Epithelial cell of proximal tubule (primary cell): ENCODE results near the gene SCYGR1. TPM values are rescaled to one million over a fixed set of nuclear protein-coding genes. Genes with fewer than 3 reads are reported as not detected.

Experiments used
- DNase-seq: peaks from one replicate; pipeline ENCODE4 v3.0.0-alpha.2; 2011; ENCODE audit warnings: low read depth
- H3K4me3 ChIP-seq: 2 replicates; pipeline ENCODE4 v1.5.1; 2011; ENCODE audit warnings: low read depth, mild to moderate bottlenecking, low read length
- total RNA-seq: library from RNA; depleted of rRNA; stranded (reverse); fragments of >200 nt; gene quantifications from 2 replicates; pipeline ENCODE4 v1.2.3, GENCODE V29; 2015
- TF ChIP-seq, protein P1 (sequence below): conservative IDR thresholded peaks from 2 replicates; pipeline ENCODE4 v1.5.1; 2012; ENCODE audit warnings: low read depth, mild to moderate bottlenecking, low read length

SCYGR1 gene
- total RNA-seq, 1 donor from 2014 or later: not detected

DNA sequence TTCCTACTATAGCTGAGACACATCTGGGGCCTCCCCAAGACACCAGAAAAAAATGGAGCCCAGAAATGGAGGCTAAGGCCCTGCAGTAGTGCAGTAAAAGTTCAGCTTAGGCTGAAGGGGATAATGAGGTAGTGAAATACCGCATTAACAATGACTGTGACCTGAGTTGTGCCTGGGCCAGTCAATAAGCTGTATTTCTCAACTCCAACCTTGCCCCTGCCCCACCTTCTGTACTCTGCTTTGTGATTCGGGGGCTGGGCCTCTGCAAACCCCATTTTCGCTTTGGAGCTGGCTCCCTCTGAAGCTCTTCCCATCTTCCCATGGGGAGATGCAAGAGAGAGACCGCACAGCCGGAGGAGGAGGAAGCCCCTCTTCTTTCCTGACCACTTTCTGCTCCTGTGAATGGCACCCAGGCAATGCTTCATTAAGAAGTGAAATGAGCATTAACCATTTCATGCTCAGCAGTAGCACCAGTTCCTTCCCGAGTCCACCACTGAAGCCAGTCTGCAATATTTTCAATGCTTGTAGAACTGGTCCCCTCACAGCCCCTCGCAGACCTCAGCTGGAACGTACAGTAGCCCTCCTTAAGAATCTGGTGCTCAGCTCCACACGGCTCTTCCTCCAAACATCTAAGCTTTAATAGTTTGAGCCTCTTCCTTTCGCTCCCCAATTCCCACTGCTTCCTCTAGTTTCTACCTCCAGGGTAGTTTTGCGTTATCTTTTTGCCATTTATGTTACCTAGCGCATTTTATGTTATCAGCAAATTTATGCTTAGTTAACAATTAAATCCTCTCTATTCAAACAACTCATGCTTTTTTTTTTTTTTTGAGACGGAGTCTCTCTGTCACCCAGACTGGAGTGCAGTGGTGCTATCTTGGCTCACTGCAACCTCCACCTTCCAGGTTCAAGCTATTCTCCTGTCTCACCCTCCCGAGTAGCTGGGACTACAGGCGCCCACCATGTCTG is 32.6 kb upstream of the SCYGR1 start:
- DNase-seq: no peak
- H3K4me3 ChIP-seq: no peak overlapping the region
- TF ChIP-seq, protein P1, sequence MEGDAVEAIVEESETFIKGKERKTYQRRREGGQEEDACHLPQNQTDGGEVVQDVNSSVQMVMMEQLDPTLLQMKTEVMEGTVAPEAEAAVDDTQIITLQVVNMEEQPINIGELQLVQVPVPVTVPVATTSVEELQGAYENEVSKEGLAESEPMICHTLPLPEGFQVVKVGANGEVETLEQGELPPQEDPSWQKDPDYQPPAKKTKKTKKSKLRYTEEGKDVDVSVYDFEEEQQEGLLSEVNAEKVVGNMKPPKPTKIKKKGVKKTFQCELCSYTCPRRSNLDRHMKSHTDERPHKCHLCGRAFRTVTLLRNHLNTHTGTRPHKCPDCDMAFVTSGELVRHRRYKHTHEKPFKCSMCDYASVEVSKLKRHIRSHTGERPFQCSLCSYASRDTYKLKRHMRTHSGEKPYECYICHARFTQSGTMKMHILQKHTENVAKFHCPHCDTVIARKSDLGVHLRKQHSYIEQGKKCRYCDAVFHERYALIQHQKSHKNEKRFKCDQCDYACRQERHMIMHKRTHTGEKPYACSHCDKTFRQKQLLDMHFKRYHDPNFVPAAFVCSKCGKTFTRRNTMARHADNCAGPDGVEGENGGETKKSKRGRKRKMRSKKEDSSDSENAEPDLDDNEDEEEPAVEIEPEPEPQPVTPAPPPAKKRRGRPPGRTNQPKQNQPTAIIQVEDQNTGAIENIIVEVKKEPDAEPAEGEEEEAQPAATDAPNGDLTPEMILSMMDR: no peak

DNA sequence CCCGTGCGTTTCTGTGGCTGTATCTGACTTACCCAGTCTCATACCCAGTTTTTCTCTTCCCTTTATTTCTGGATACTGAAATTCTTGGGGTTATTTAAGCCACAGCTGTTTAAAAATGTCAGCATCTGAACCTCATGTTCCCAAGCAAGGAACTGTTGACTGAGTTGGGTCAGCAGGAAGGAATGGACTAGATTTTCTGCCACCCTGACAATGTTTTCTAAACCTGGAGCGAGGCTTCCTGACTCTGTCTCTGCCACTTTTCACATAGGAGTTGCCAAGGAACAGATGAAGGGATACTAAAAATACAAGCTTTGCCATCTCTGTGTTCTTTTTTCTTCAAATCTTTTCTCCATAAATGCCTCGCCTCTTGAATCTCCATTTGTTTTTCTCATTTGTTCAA is 29.0 kb upstream of the SCYGR1 start:
- TF ChIP-seq, protein P1: no peak
- no peak for DNase-seq
- no peak overlapping the region for H3K4me3 ChIP-seq

DNA sequence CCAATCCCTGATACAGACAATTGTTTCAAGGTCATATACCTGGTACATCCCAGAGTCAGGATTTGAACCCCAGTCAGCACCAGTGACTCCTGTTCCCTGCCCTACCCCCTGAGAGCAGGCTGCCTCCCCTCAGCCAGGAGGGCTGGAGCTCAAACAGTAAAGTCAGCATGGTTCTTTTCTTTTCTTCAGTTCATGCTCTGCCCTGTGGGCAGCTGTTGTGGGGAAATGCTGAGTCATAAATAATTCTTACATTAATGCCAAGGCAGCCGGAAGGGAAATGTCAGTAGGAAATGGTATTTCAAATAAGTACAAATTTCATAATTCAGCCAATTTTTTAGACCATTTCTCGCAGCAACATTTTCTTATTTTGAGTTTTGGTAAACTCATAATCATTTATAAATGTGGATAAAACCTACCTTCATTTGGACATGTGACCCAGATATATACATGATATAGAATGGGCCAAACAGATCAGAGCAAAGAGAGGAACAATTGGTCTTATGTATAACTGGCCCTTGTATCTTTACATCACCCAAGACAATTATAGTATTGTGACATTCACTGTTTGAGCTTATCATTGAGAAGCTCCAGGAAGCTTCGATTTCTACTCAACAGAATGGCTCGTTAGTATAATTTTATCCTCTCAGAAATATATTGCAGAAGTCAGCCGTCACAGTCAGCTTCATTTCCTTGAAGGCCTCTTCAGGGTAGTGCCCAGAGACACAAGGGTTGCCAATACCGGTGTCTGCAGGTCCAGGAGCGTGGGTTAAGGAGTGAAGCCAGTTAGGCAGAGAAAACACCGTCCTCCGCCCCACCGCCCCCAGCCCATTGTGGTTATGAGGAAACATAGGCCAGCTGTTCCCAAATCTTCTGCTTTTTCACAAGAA is 28.0 kb upstream of the SCYGR1 start:
- TF ChIP-seq, protein P1: no peak
- DNase-seq: no peak
- no peak overlapping the region for H3K4me3 ChIP-seq

DNA sequence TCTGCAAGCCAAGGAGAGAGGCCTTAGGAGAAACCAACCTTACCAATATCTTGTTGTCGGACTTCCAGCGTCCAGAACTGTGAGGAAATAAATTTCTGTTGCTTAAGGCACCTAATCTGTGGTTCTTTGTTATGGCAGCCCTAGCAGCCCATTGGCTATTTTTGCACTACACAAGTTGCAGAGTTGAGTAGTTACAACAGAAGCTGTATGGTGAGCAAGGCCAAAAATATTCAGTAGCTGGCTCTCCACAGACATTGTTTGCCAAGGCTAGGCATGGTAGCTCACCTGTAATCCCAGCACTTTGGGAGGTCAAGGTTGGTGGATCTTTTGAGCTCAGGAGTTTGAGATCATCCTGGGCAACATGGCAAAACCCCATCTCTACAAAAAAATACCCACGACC is 27.1 kb upstream of the SCYGR1 start:
- peak; percentile 68 for DNase-seq
- TF ChIP-seq, protein P1: no peak
- H3K4me3 ChIP-seq: no peak overlapping the region

DNA sequence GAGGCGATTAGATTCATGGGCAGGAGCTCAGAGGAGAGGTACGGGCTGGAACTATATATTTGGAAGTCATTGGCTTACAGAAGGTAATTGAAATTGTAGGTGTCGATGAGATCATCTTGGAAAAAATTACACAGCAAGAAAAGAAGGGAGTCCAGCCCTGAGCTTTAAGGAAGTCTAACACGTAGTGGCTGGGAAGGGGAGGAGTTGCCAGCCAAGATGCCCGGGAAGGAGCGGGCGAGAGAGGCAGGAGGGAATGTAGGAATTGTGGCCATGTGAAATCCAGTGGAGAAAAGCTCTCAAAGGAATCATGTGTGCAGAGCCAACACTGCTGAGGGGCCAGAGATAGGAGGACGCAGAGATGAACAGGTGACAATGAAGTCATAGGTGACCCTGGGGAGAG is 25.6 kb upstream of the SCYGR1 start:
- no peak for DNase-seq
- no peak overlapping the region for H3K4me3 ChIP-seq
- TF ChIP-seq, protein P1: no peak

DNA sequence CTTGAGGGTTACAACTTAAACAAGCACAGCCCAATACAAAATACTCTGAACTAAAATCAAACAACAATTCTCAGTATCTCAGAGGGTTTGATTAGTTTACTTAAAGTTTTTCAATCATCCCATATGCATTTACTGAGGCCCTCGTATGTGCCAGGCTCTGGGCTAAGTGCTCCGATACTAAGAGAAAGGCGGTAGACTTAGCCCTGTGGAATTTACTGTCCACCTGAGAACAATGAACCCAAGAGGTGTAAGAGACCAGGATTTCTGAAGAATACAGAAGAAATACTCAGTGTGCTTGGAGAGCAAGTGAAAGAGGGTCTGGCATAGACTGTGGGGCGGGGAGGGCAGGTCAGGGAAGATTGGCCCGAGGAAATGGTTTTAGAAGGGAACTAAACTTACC is 25.1 kb upstream of the SCYGR1 start:
- TF ChIP-seq, protein P1: no peak
- DNase-seq: no peak
- H3K4me3 ChIP-seq: no peak overlapping the region
